Activated naive CD4-positive, alpha-beta T cell treated with anti-CD3 and anti-CD28 coated beads, Interleukin-2, amount 50 U/mL, for 72 hours (primary cell): ENCODE measurements around the gene KIAA0930. TPM values are rescaled to one million over a fixed set of nuclear protein-coding genes. Genes with fewer than 3 reads are reported as not detected.

Experiments used
- ATAC-seq, 2 donors: fragments of 150-1000 bp; cut with Tn5 transposase; 2 replicates each; pipeline ENCODE4 v1.10.0; 2021; ENCODE audit warnings: mild to moderate bottlenecking in 2 of 2, moderate library complexity in 2 of 2
- DNase-seq, 2 donors: peaks; one replicate each; pipeline ENCODE4 v3.0.0; 2021 to 2022; ENCODE audit warnings: low spot score in 2 of 2
- H3K27ac Mint-ChIP-seq, 2 donors: one replicate each; pipeline ENCODE4 v1.8.0; 2022; ENCODE audit warnings: mild to moderate bottlenecking in 2 of 2, mixed read lengths in 2 of 2
- H3K36me3 Mint-ChIP-seq, 2 donors: one replicate each; pipeline ENCODE4 v1.8.0; 2022; ENCODE audit warnings: mixed read lengths in 2 of 2
- H3K9me3 Mint-ChIP-seq, 2 donors: one replicate each; pipeline ENCODE4 v1.8.0; 2022; ENCODE audit warnings: mixed read lengths in 2 of 2
- total RNA-seq, 2 donors: library from RNA; stranded (reverse); gene quantifications; one replicate each; pipeline ENCODE4 v1.2.3, GENCODE V29; 2022

Gene KIAA0930
- total RNA-seq, 2 donors from 2014 or later, result 12.5 to 16.5 TPM

GRCh38 chr22:45159652-45160462, 80.8 kb downstream of the KIAA0930 start:
- no peaks in the 10 kb centered on the region for H3K9me3 Mint-ChIP-seq
- no peak overlapping the region for H3K27ac Mint-ChIP-seq
- ATAC-seq (no peak), DNase-seq (no peak)
- peaks cover 26% of the 10 kb centered on the region in 2 donors for H3K36me3 Mint-ChIP-seq

- Mint-ChIP-seq H3K36me3 (peaks cover 16 to 31% of the 10 kb centered on the region in 2 donors), H3K9me3 (no peaks in the 10 kb centered on the region), H3K27ac (no peak overlapping the region)
- DNase-seq (no peak), ATAC-seq (no peak)
These were observed 82.8 kb downstream of the KIAA0930 start for GRCh38 chr22:45157907-45158306.

- Mint-ChIP-seq H3K27ac (no peak overlapping the region), H3K36me3 (peaks cover 14 to 17% of the 10 kb centered on the region in 2 donors), H3K9me3 (no peaks in the 10 kb centered on the region)
- ATAC-seq (no peak), DNase-seq (no peak)
These were observed 85.4 kb downstream of the KIAA0930 start for GRCh38 chr22:45155050-45155840.

DNA sequence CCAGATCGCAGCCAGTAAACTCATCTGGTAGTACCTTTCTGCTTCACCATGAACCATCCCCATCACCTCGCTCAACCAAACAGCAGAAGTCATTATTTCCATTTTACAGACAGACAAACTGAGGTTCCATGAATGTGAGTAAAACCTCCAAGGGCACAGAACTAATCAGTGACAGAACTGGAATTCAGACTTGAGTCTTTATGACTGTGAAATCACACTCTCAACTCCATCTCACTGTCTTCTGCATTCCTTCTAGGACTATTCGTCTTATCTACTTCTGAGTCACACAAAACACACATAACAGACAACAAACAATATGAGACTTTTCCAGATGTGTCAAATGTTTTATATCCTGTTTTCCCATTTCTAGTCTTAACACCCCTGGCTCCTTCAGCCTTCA, 86.3 kb downstream of the KIAA0930 start:
- no peak overlapping the region for H3K27ac Mint-ChIP-seq
- peaks cover 8 to 19% of the 10 kb centered on the region in 2 donors for H3K36me3 Mint-ChIP-seq
- no peaks in the 10 kb centered on the region for H3K9me3 Mint-ChIP-seq
- no peak for ATAC-seq
- DNase-seq, result no peak

DNA sequence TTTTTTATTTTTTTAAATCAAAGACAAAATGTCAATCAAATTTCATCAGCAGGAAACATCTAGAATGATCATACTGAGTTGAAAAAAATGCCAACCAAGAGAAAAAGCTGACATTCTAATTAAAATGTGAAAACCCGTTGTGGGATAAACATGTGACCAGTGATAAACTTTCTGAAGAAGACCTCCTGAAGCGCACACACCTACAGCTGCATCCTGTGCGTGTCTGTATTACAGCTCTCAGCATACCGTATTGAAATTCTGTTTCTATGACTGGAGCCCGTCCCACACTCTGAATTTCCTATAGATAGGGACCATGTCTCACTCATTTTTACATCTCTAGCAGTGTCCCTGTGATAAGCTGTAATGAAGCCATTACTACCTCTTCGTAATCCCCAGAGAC, 89.2 kb downstream of the KIAA0930 start:
- peak overlapping the region in 1 of 2 donors; percentile 6 for H3K27ac Mint-ChIP-seq
- peaks cover 8 to 14% of the 10 kb centered on the region in 2 donors for H3K36me3 Mint-ChIP-seq
- no peaks in the 10 kb centered on the region for H3K9me3 Mint-ChIP-seq
- ATAC-seq (no peak), DNase-seq (no peak)

- DNase-seq, result no peak
- peaks cover 8 to 14% of the 10 kb centered on the region in 2 donors for H3K36me3 Mint-ChIP-seq
- H3K9me3 Mint-ChIP-seq, result no peaks in the 10 kb centered on the region
- no peak for ATAC-seq
- no peak overlapping the region for H3K27ac Mint-ChIP-seq
These were observed 90.6 kb downstream of the KIAA0930 start for GRCh38 chr22:45150139-45150538.

DNA sequence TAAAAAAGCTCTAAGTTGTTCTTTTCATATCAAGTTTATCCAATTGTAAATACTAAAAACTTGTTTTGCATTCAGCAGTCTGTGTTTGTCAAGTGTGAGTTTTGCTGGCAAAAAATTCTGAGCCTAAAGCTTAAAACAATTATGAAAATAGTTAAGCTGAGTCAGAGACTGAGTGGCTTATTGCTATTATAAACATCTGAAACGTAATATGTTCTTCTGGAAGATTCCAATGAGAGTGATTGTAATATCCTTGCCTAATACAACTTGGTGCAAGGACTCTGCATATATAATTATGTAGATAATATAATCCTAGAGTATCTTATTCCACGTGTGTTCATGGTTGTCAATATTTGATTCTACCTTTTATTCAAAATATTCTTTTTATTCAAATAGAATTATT, 91.0 kb downstream of the KIAA0930 start:
- peaks cover 8 to 14% of the 10 kb centered on the region in 2 donors for H3K36me3 Mint-ChIP-seq
- DNase-seq, result no peak
- H3K27ac Mint-ChIP-seq, result no peak overlapping the region
- H3K9me3 Mint-ChIP-seq, result no peaks in the 10 kb centered on the region
- no peak for ATAC-seq

DNA sequence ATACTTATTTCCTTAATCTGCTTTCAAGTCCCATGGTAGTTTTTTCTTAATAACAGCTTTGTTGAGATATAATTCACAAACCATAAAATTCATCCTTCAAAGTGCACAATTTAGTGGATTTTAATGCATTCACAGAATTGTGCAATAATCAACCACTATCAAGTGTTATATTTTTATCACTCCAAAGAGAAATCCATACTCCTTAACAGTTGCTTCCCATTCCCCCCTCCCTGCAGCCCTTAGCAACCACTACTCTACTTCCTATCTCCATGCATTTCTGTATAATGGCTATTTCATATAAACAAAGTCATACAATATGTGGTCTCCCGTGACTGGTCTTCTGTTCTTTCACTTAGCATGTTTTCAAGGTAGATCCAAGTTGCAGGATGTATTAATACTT, 95.8 kb downstream of the KIAA0930 start:
- no peaks in the 10 kb centered on the region for H3K9me3 Mint-ChIP-seq
- H3K27ac Mint-ChIP-seq, result no peak overlapping the region
- ATAC-seq (no peak), DNase-seq (no peak)
- peaks cover 0 to 15% of the 10 kb centered on the region in 2 donors for H3K36me3 Mint-ChIP-seq

DNA sequence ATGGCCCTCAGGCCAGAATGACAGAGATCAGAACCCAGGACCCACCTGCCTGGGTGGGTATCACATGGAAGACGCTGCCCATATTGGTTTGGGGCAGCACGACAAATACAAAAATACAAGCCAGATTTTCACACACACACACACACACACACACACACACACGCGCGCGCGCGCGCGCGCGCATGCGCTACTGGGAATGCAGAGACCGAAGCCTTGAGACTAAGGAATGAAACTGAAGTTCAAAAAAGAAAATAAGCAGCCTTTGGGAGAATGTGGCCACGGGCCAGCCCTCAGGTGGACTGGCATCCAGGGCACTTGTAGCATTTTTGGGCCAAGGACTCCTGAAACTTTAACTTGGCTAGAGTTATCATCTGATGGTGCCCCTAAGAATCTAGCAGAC, 98.3 kb downstream of the KIAA0930 start:
- ATAC-seq, result no peak
- no peak overlapping the region for H3K27ac Mint-ChIP-seq
- no peaks in the 10 kb centered on the region for H3K9me3 Mint-ChIP-seq
- H3K36me3 Mint-ChIP-seq, result peaks cover 0 to 15% of the 10 kb centered on the region in 2 donors
- no peak for DNase-seq

Other genes with a start within 250 kb of the KIAA0930 start
- under 1 TPM in 1 of 2 donors, not detected in 1; 0.07 TPM for gene PHF21B, start 230.9 kb downstream of the KIAA0930 start, total RNA-seq
- 100 to 1,000 TPM; 152 to 159 TPM for gene NUP50, start 77.0 kb downstream of the KIAA0930 start, total RNA-seq
- not detected for gene UPK3A, start 44.1 kb upstream of the KIAA0930 start, total RNA-seq
- 10 to 100 TPM; 59.2 to 79.0 TPM for gene FAM118A, start 69.0 kb upstream of the KIAA0930 start, total RNA-seq
- under 1 TPM; 0.80 to 0.93 TPM for gene SMC1B, start 172.7 kb upstream of the KIAA0930 start, total RNA-seq
- 1 to 10 TPM; 6.7 to 9.7 TPM for gene RIBC2, start 172.8 kb upstream of the KIAA0930 start, total RNA-seq